Adipocyte (in vitro differentiated cells): ENCODE results near the gene TRNAU1AP.
"Not testable (repeated sequence)": the region's sequence is repeated elsewhere in the genome, so short reads cannot be mapped to it uniquely, and the experiment has no call there.

Experiments used
- DNase-seq: peaks from one replicate; pipeline ENCODE4 v3.0.0-alpha.2; 2015; ENCODE audit warnings: low read depth
- H3K27me3 ChIP-seq: replicated peaks from 2 replicates; pipeline ENCODE4 v1.7.0; 2013; ENCODE audit warnings: mild to moderate bottlenecking, low read length, moderate library complexity; ENCODE audit not compliant: control insufficient read depth, insufficient read depth
- H3K36me3 ChIP-seq: 2 replicates; pipeline ENCODE4 v1.7.0; 2013; ENCODE audit warnings: low read length, mild to moderate bottlenecking, moderate library complexity; ENCODE audit not compliant: control insufficient read depth, insufficient read depth, severe bottlenecking
- H3K4me1 ChIP-seq: 2 replicates; pipeline ENCODE4 v1.7.0; 2013; ENCODE audit warnings: mild to moderate bottlenecking, low read length, moderate library complexity; ENCODE audit not compliant: control insufficient read depth, insufficient read depth
- H3K4me3 ChIP-seq: 2 replicates; pipeline ENCODE4 v1.7.0; 2013; ENCODE audit warnings: mild to moderate bottlenecking, low read length, moderate library complexity
- H3K9ac ChIP-seq: 2 replicates; pipeline ENCODE4 v1.7.0; 2013; ENCODE audit warnings: mild to moderate bottlenecking, low read length, moderate library complexity
- H3K9me3 ChIP-seq: 2 replicates; pipeline ENCODE4 v1.7.0; 2013; ENCODE audit warnings: mild to moderate bottlenecking, low read length, moderate library complexity; ENCODE audit not compliant: control insufficient read depth

TRNAU1AP gene

GRCh38 chr1:28578696-28579218 is 25.9 kb downstream of the TRNAU1AP start:
- DNase-seq: no peak
- no peak overlapping the region for H3K4me3 ChIP-seq
- peaks cover 47% of the 10 kb centered on the region for H3K36me3 ChIP-seq
- H3K27me3 ChIP-seq: no peaks in the 10 kb centered on the region
- peaks cover 23% of the 10 kb centered on the region for H3K4me1 ChIP-seq
- H3K9ac ChIP-seq: peak overlapping the region; percentile 5
- no peaks in the 10 kb centered on the region for H3K9me3 ChIP-seq

DNA sequence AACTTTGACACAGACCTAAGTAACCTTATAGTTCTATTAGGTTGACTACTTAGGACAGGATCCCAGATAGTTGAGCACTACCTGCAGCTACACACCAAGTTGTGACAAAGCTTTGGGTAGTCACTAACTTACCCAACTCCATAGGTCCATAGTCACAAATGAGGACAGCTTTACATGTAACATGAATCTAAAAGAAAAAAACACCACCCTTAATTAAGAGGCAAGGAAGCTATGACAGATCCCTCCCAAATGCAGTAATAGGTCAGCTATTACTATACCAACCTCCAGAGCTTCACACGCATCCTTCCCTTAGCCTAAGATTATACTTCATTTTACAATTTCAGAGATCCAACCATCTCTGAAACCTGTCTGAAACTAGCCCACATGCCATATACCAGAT is 26.5 kb downstream of the TRNAU1AP start:
- peak overlapping the region; percentile 95 for H3K9ac ChIP-seq
- H3K36me3 ChIP-seq: peaks cover 42% of the 10 kb centered on the region
- DNase-seq: no peak
- H3K4me1 ChIP-seq: peaks cover 23% of the 10 kb centered on the region
- H3K9me3 ChIP-seq: no peaks in the 10 kb centered on the region
- H3K4me3 ChIP-seq: peak overlapping the region; percentile 94
- H3K27me3 ChIP-seq: no peaks in the 10 kb centered on the region

DNA sequence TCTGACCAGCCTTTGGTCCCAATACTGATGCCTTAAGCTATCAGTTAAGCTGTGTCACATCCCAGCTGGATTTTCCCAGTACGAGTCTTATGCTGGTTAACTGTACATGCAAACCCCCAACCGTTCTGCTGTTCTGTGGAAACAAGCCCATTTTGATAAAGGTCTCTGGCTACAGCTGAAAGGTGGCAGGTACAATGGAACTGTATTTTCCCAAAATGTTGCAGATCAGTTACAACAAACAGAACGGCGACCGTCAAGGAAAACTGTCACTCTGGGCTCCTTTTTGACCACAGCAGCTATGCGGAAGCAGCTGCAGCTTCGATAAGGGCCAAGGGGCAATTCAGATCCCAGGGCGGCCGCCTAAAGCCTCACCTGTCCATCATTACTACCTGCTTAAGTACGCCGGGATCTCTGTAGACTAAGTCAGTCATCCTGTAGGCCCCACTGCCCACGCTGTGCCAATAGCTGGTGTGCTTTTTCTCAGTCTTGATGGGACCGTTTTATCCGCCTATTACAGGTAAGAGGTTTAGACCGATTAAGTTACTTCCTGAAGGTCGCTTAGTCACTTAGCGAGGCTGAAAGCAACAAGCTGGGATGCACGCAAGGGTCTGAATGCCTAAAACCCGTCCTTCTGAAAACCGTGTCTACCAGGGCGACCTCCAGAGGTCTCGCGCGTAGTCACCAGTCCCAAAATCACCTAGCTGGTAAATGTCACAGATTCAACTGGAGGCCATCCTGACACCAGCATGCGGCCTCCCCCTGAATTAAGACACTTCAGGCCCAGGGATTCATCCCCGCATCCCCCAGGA is 28.0 kb downstream of the TRNAU1AP start:
- Histone ChIP-seq H3K27me3 (no peaks in the 10 kb centered on the region), H3K4me3 (peak overlapping the region; percentile 94), H3K9ac (peak overlapping the region; percentile 95), H3K4me1 (peaks cover 23% of the 10 kb centered on the region), H3K36me3 (peaks cover 35% of the 10 kb centered on the region), H3K9me3 (no peaks in the 10 kb centered on the region)
- DNase-seq: peak; percentile 60

- peaks cover 35% of the 10 kb centered on the region for H3K36me3 ChIP-seq
- H3K9ac ChIP-seq: peak overlapping the region; percentile 95
- no peaks in the 10 kb centered on the region for H3K9me3 ChIP-seq
- H3K27me3 ChIP-seq: no peaks in the 10 kb centered on the region
- peak overlapping the region; percentile 94 for H3K4me3 ChIP-seq
- peaks cover 23% of the 10 kb centered on the region for H3K4me1 ChIP-seq
- peak; percentile 98 for DNase-seq
These were observed 28.8 kb downstream of the TRNAU1AP start for GRCh38 chr1:28581531-28582247.

GRCh38 chr1:28582248-28582615 is 29.3 kb downstream of the TRNAU1AP start:
- DNase-seq: peak; percentile 55
- Histone ChIP-seq H3K36me3 (peaks cover 30% of the 10 kb centered on the region), H3K9me3 (no peaks in the 10 kb centered on the region), H3K4me3 (peak overlapping the region; percentile 94), H3K9ac (peak overlapping the region; percentile 95), H3K4me1 (peaks cover 23% of the 10 kb centered on the region), H3K27me3 (no peaks in the 10 kb centered on the region)

- not testable (repeated sequence) for H3K9me3 ChIP-seq, H3K27me3 ChIP-seq, H3K36me3 ChIP-seq, DNase-seq, H3K4me3 ChIP-seq, H3K9ac ChIP-seq
- H3K4me1 ChIP-seq: peaks cover 15% of the 10 kb centered on the region
These were observed 33.9 kb downstream of the TRNAU1AP start for GRCh38 chr1:28586585-28587391.

GRCh38 chr1:28591708-28592320 is 38.9 kb downstream of the TRNAU1AP start, which contains the start of gene RAB42:
RAB42 (plus strand) TSS chr1:28592265; CDS start chr1:28592512, 247 bp downstream.
- no peaks in the 10 kb centered on the region for H3K27me3 ChIP-seq
- H3K4me3 ChIP-seq: peak within 1 kb of the TSS; percentile 80
- peak; percentile 47 for DNase-seq
- H3K36me3 ChIP-seq: no peaks in the 10 kb centered on the region
- peaks cover 8% of the 10 kb centered on the region for H3K4me1 ChIP-seq
- H3K9ac ChIP-seq: peak within 1 kb of the TSS; percentile 72
- no peaks in the 10 kb centered on the region for H3K9me3 ChIP-seq

GRCh38 chr1:28592321-28593071 is 39.6 kb downstream of the TRNAU1AP start:
- Histone ChIP-seq H3K9ac (peak overlapping the region; percentile 72), H3K9me3 (no peaks in the 10 kb centered on the region), H3K27me3 (no peaks in the 10 kb centered on the region), H3K4me1 (peaks cover 8% of the 10 kb centered on the region), H3K36me3 (no peaks in the 10 kb centered on the region), H3K4me3 (peak overlapping the region; percentile 80)
- peak; percentile 53 for DNase-seq

- not testable (repeated sequence) for H3K9ac ChIP-seq, H3K4me1 ChIP-seq, H3K27me3 ChIP-seq, H3K4me3 ChIP-seq, H3K36me3 ChIP-seq, H3K9me3 ChIP-seq, DNase-seq
These were observed 41.1 kb downstream of the TRNAU1AP start for GRCh38 chr1:28593988-28594356.

DNA sequence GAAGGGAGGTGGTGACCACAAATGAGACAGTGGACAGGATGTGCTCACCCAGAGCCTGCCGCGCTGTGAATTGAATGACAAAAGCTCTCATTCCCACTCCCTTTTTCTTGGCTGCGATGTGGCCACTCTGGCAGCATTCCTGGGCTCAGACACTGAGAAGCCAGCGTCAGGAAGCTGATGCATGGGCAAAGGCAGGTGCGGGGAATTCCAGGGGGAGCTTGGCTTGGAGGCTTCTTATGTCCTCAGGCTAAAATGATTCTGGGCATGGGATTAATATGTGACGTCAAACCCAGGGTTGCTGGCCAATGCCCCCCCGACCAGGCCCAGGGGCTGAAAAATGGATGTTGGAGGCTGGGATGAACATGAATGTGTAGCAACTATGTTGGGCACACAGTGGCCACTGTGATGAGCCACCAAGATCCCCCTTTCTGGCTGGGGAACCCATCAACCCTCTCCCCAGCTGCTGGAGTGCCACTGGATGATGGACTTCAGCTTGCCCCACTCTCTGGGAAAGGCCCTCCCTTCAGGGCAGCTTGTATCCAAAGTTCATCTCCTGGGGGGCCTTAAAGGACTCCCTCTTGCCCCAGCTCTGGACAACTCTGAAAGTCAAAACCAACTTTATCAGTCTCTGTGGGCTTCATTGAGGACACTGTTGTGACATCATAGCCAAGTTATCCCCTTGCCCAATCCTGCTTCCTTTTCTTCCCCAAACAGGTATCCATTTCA is 42.0 kb downstream of the TRNAU1AP start:
- not testable (repeated sequence) for DNase-seq, H3K36me3 ChIP-seq, H3K4me1 ChIP-seq, H3K4me3 ChIP-seq, H3K27me3 ChIP-seq, H3K9ac ChIP-seq, H3K9me3 ChIP-seq
